GM12878 (cell line): ENCODE results near the gene SH3BGRL3. TPM values are rescaled to one million over a fixed set of nuclear protein-coding genes. Genes with fewer than 3 reads are reported as not detected.
A peak's percentile ranks its signal among the peaks of the same experiment; 100 is the strongest.

Experiments used
- CEBPB ChIP-seq, 2 experiments: fragments of 150-350 bp in 1 of 2; IDR thresholded peaks; 2 replicates each; pipeline ENCODE4 v1.6.1; 2012 to 2014; ENCODE audit warnings: low read depth in 2 of 2, low read length in 2 of 2, borderline replicate concordance in 1 of 2, inconsistent platforms in 1 of 2
- EGR1 ChIP-seq, 2 experiments: IDR thresholded peaks; 1 replicate in 1 of 2; 2 replicates in 1 of 2; pipeline ENCODE4 v1.6.1; 2011 to 2012; ENCODE audit warnings: low read depth in 2 of 2, low read length in 2 of 2, borderline replicate concordance in 1 of 2, mild to moderate bottlenecking in 1 of 2, moderate library complexity in 1 of 2
- GATAD2B ChIP-seq: fragments of 450-650 bp; conservative IDR thresholded peaks from 2 replicates; pipeline ENCODE4 v1.6.1; 2017; ENCODE audit warnings: low read depth, mild to moderate bottlenecking, moderate library complexity
- IKZF1 ChIP-seq: fragments of 450-650 bp; conservative IDR thresholded peaks from 2 replicates; pipeline ENCODE4 v1.6.1; 2017; ENCODE audit warnings: antibody characterized with exemption, mild to moderate bottlenecking
- IRF4 ChIP-seq: IDR thresholded peaks from 2 replicates; pipeline ENCODE4 v1.6.1; 2011; ENCODE audit warnings: low read depth, low read length
- LARP7 ChIP-seq: fragments of 450-650 bp; IDR thresholded peaks from 2 replicates; pipeline ENCODE4 v1.6.1; 2017; ENCODE audit warnings: mild to moderate bottlenecking
- MEF2B ChIP-seq: fragments of 450-650 bp; IDR thresholded peaks from 2 replicates; pipeline ENCODE4 v1.6.1; 2018; ENCODE audit warnings: mild to moderate bottlenecking, moderate library complexity; ENCODE audit not compliant: partially characterized antibody, poor library complexity, severe bottlenecking
- RB1 ChIP-seq: fragments of 450-650 bp; formaldehyde crosslinking; IDR thresholded peaks from 2 replicates; pipeline ENCODE4 v1.6.1; 2017; ENCODE audit warnings: mild to moderate bottlenecking, borderline replicate concordance
- RFX5 ChIP-seq: IDR thresholded peaks from 2 replicates; pipeline ENCODE4 v1.6.1; 2011; ENCODE audit warnings: low read depth, low read length, improper control_type of control experiment
- SRF ChIP-seq, 2 experiments: IDR thresholded peaks; 2 replicates each; pipeline ENCODE4 v1.6.1; 2011; ENCODE audit warnings: low read depth in 2 of 2, low read length in 2 of 2, mild to moderate bottlenecking in 1 of 2, moderate library complexity in 1 of 2
- STAT3 ChIP-seq: IDR thresholded peaks from 2 replicates; pipeline ENCODE4 v1.6.1; 2011; ENCODE audit warnings: low read depth, low read length, improper control_type of control experiment
- TCF12 ChIP-seq: IDR thresholded peaks from 2 replicates; pipeline ENCODE4 v1.6.1; 2011; ENCODE audit warnings: low read depth, mild to moderate bottlenecking, low read length
- YY1 ChIP-seq: IDR thresholded peaks from 2 replicates; pipeline ENCODE4 v1.6.1; 2011; ENCODE audit warnings: low read depth, mild to moderate bottlenecking, low read length
- polyA plus RNA-seq, 11 experiments: library from polyadenylated mRNA; depleted of rRNA in 4 of 11; unstranded in 6 of 11; stranded (reverse) in 5 of 11; fragments of >200 nt; fragmentation: Nextera tagmentation in 4 of 11; fragmentation: Illumina TruSeq in 1 of 11; extraction: Ambion mirVana in 4 of 11; extraction: Trizol in 1 of 11; gene quantifications; 1 replicate in 1 of 11; 2 replicates in 10 of 11; pipeline versions ENCODE4 v1.2.1 to v1.2.3, GENCODE V29; 2011 to 2016; ENCODE audit warnings: inconsistent platforms in 2 of 11, missing spikeins in 2 of 11, low read depth in 1 of 11
- total RNA-seq, 4 experiments: library from RNA; depleted of rRNA in 3 of 4; stranded (reverse); fragments of >200 nt in 3 of 4; fragmentation: Illumina TruSeq in 1 of 4; extraction: Trizol in 1 of 4; gene quantifications; 2 replicates each; pipeline versions ENCODE4 v1.2.1 to v1.2.3, GENCODE V29; 2013 to 2021
- TF ChIP-seq, protein P1 (sequence below): fragments of 450-650 bp; IDR thresholded peaks from 2 replicates; pipeline ENCODE4 v1.6.1; 2016; ENCODE audit warnings: mild to moderate bottlenecking
- TF ChIP-seq, protein P2 (sequence below): fragments of 450-650 bp; IDR thresholded peaks from 2 replicates; pipeline ENCODE4 v1.6.1; 2014; ENCODE audit warnings: mild to moderate bottlenecking
- TF ChIP-seq, protein P3 (sequence below): IDR thresholded peaks from 2 replicates; pipeline ENCODE4 v1.6.1; 2012; ENCODE audit warnings: improper control_type of control experiment, low read depth, low read length; ENCODE audit not compliant: insufficient replicate concordance
- TF ChIP-seq, protein P4 (sequence below): fragments of 150-350 bp; IDR thresholded peaks from 2 replicates; pipeline ENCODE4 v1.6.1; 2016; ENCODE audit warnings: low read depth, low read length

SH3BGRL3 gene
- total and polyA plus RNA-seq, 10 of the 15 experiments (the other 5 are each of a cell fraction or from before 2014, with no cell fraction given) = 39.7 to 390 (median 118) TPM

DNA sequence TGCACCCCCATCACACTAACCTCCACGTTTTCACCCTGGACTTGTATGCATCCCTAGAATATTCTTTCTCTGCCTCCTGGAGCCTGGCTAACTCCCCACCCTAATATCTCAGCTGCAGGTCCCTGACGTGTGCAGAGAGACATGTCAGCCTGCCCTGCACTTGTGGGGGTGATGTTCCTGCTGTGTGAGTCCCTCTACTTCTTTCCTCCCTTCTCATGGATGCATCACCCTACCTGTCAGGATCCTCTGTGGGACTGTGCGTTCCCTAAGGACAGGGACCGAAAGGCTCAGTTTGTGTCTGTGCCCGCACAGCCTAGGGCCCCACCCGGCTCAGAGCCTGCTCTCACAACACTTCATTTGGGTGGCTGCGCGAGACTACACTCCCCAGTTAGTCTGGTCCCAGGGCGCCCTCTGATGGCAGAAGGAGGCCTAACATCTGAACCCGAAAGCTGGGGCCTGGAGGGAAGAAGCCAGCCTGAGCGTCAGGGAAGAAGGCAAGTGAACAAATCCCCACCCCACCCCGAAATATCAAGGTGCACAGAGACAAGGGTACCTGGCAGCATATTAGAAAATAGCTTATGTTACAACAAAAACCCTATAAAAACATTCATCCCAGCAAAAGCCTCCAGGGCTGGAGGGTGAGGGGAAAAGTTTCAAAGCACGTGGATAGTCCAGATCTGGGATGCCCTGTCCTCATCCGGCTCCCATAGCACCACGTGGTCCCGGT, 41.6 kb downstream of the SH3BGRL3 start (continued):
- TF ChIP-seq, protein P1, sequence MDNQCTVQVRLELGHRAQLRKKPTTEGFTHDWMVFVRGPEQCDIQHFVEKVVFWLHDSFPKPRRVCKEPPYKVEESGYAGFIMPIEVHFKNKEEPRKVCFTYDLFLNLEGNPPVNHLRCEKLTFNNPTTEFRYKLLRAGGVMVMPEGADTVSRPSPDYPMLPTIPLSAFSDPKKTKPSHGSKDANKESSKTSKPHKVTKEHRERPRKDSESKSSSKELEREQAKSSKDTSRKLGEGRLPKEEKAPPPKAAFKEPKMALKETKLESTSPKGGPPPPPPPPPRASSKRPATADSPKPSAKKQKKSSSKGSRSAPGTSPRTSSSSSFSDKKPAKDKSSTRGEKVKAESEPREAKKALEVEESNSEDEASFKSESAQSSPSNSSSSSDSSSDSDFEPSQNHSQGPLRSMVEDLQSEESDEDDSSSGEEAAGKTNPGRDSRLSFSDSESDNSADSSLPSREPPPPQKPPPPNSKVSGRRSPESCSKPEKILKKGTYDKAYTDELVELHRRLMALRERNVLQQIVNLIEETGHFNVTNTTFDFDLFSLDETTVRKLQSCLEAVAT = 0 out of 2 replicates have a peak, but pooled peaks have one; percentile 27
- no peak for TF ChIP-seq EGR1 (IDR thresholded peaks at IDR 0.05; ENCODE audit: borderline replicate concordance in 1 of 2, low read depth in 2 of 2, low read length in 2 of 2)
- TF ChIP-seq STAT3 = 0 out of 2 replicates have a peak, but pooled peaks have one; percentile 33
- peak; percentile 60 for TF ChIP-seq RB1
- TF ChIP-seq IRF4 = no peak
- TF ChIP-seq YY1 = peak; percentile 80
- no peak for TF ChIP-seq MEF2B
- TF ChIP-seq TCF12 = no peak
- TF ChIP-seq, protein P2, sequence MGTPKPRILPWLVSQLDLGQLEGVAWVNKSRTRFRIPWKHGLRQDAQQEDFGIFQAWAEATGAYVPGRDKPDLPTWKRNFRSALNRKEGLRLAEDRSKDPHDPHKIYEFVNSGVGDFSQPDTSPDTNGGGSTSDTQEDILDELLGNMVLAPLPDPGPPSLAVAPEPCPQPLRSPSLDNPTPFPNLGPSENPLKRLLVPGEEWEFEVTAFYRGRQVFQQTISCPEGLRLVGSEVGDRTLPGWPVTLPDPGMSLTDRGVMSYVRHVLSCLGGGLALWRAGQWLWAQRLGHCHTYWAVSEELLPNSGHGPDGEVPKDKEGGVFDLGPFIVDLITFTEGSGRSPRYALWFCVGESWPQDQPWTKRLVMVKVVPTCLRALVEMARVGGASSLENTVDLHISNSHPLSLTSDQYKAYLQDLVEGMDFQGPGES = no peak
- 0 out of 2 replicates have a peak, but pooled peaks have one; percentile 38 for TF ChIP-seq LARP7
- TF ChIP-seq GATAD2B = 0 out of 2 replicates have a peak, but pooled peaks have one; percentile 31
- TF ChIP-seq RFX5 = no peak
- peak; percentile 30; the same call in 1 of the 2 replicates for TF ChIP-seq IKZF1
- TF ChIP-seq, protein P3, sequence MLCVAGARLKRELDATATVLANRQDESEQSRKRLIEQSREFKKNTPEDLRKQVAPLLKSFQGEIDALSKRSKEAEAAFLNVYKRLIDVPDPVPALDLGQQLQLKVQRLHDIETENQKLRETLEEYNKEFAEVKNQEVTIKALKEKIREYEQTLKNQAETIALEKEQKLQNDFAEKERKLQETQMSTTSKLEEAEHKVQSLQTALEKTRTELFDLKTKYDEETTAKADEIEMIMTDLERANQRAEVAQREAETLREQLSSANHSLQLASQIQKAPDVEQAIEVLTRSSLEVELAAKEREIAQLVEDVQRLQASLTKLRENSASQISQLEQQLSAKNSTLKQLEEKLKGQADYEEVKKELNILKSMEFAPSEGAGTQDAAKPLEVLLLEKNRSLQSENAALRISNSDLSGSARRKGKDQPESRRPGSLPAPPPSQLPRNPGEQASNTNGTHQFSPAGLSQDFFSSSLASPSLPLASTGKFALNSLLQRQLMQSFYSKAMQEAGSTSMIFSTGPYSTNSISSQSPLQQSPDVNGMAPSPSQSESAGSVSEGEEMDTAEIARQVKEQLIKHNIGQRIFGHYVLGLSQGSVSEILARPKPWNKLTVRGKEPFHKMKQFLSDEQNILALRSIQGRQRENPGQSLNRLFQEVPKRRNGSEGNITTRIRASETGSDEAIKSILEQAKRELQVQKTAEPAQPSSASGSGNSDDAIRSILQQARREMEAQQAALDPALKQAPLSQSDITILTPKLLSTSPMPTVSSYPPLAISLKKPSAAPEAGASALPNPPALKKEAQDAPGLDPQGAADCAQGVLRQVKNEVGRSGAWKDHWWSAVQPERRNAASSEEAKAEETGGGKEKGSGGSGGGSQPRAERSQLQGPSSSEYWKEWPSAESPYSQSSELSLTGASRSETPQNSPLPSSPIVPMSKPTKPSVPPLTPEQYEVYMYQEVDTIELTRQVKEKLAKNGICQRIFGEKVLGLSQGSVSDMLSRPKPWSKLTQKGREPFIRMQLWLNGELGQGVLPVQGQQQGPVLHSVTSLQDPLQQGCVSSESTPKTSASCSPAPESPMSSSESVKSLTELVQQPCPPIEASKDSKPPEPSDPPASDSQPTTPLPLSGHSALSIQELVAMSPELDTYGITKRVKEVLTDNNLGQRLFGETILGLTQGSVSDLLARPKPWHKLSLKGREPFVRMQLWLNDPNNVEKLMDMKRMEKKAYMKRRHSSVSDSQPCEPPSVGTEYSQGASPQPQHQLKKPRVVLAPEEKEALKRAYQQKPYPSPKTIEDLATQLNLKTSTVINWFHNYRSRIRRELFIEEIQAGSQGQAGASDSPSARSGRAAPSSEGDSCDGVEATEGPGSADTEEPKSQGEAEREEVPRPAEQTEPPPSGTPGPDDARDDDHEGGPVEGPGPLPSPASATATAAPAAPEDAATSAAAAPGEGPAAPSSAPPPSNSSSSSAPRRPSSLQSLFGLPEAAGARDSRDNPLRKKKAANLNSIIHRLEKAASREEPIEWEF = no peak
- no peak for TF ChIP-seq CEBPB (IDR thresholded peaks at IDR 0.05; ENCODE audit: borderline replicate concordance in 1 of 2, low read depth in 2 of 2, low read length in 2 of 2)
- TF ChIP-seq, protein P4, sequence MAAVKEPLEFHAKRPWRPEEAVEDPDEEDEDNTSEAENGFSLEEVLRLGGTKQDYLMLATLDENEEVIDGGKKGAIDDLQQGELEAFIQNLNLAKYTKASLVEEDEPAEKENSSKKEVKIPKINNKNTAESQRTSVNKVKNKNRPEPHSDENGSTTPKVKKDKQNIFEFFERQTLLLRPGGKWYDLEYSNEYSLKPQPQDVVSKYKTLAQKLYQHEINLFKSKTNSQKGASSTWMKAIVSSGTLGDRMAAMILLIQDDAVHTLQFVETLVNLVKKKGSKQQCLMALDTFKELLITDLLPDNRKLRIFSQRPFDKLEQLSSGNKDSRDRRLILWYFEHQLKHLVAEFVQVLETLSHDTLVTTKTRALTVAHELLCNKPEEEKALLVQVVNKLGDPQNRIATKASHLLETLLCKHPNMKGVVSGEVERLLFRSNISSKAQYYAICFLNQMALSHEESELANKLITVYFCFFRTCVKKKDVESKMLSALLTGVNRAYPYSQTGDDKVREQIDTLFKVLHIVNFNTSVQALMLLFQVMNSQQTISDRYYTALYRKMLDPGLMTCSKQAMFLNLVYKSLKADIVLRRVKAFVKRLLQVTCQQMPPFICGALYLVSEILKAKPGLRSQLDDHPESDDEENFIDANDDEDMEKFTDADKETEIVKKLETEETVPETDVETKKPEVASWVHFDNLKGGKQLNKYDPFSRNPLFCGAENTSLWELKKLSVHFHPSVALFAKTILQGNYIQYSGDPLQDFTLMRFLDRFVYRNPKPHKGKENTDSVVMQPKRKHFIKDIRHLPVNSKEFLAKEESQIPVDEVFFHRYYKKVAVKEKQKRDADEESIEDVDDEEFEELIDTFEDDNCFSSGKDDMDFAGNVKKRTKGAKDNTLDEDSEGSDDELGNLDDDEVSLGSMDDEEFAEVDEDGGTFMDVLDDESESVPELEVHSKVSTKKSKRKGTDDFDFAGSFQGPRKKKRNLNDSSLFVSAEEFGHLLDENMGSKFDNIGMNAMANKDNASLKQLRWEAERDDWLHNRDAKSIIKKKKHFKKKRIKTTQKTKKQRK = no peak
- TF ChIP-seq SRF (IDR thresholded peaks at IDR 0.05; ENCODE audit: low read depth in 2 of 2, low read length in 2 of 2) = no peak
